Adrenal gland (tissue), 5 donors: ENCODE measurements around the gene ARHGAP10.

Experiments used
- CTCF ChIP-seq, 6 experiments: fragments of 450-650 bp in 4 of 6; fragments of 200-600 bp in 2 of 6; sonication (generic) in 1 of 6; IDR thresholded peaks; 1 replicate in 5 of 6; 2 replicates in 1 of 6; pipeline versions ENCODE4 v1.5.1 to v1.8.0; 2016 to 2021; ENCODE audit warnings: antibody characterized with exemption in 6 of 6, mild to moderate bottlenecking in 2 of 6, moderate library complexity in 1 of 6
- POLR2A ChIP-seq, 2 donors: fragments of 450-650 bp; IDR thresholded peaks; one replicate each; pipeline ENCODE4 v1.6.1; 2017; ENCODE audit warnings: antibody characterized with exemption in 2 of 2, mild to moderate bottlenecking in 2 of 2, moderate library complexity in 1 of 2
- donor health status: DM: no; HTN: no; CAD: no.

GRCh38 chr4:147732518-147733235 lies 789 bp downstream of the ARHGAP10 start:
- TF ChIP-seq CTCF (IDR thresholded peaks at IDR 0.05) (no peak), POLR2A (IDR thresholded peaks at IDR 0.05) (no peak)
